Measurements from ENCODE around the gene TCHP. TPM values are rescaled to one million over a fixed set of nuclear protein-coding genes. Genes with fewer than 3 reads are reported as not detected.

The TCHP gene
- total and polyA plus RNA-seq, 2 of the 13 experiments (the other 11 are each of a cell fraction or from before 2014, with no cell fraction given) = 6.7 to 12.2 TPM

GRCh38 chr12:109863847-109864712 lies 36.0 kb upstream of the TCHP start (continued):
- TF ChIP-seq PBX2 (CRISPR knock-in tag; IDR thresholded peaks at IDR 0.05) (no peak), RAD51 (IDR thresholded peaks at IDR 0.05; ENCODE audit: borderline replicate concordance) (no peak), SUZ12 (IDR thresholded peaks at IDR 0.05; ENCODE audit: low read depth, low read length) (no peak), MYC (CRISPR knock-in tag; IDR thresholded peaks at IDR 0.05; ENCODE audit: borderline replicate concordance) (peak; percentile 50; the same call in 1 of the 2 replicates), MZF1 (CRISPR knock-in tag; IDR thresholded peaks at IDR 0.05; ENCODE audit: borderline replicate concordance) (no peak), KAT7 (CRISPR knock-in tag; IDR thresholded peaks at IDR 0.05; ENCODE audit: borderline replicate concordance) (peak; percentile 63; the same call in 1 of the 2 replicates), ZNF761 (CRISPR knock-in tag; conservative IDR thresholded peaks at IDR 0.05) (0 out of 2 replicates have a peak, but pooled peaks have one; percentile 28), RARA (CRISPR knock-in tag; IDR thresholded peaks at IDR 0.05) (peak; percentile 90), ARNT (IDR thresholded peaks at IDR 0.05) (no peak), TOE1 (CRISPR knock-in tag; IDR thresholded peaks at IDR 0.05) (no peak), ZFP91 (CRISPR knock-in tag; IDR thresholded peaks at IDR 0.05; ENCODE audit: borderline replicate concordance) (peak; percentile 92), DBP (CRISPR knock-in tag; IDR thresholded peaks at IDR 0.05; ENCODE audit: not compliant biosample characterization) (no peak), RFX1 (IDR thresholded peaks at IDR 0.05) (no peak), RNF2 (conservative IDR thresholded peaks at IDR 0.05; ENCODE audit: low read depth) (no peak), TFDP2 (CRISPR knock-in tag; IDR thresholded peaks at IDR 0.05) (peak; percentile 30; the same call in 1 of the 2 replicates), KDM3A (CRISPR knock-in tag; IDR thresholded peaks at IDR 0.05; ENCODE audit: low read depth) (peak; percentile 59; the same call in 1 of the 2 replicates), ZNF547 (CRISPR knock-in tag; IDR thresholded peaks at IDR 0.05) (peak; percentile 58; the same call in 1 of the 2 replicates), HNRNPUL1 (IDR thresholded peaks at IDR 0.05; ENCODE audit: low read depth, low read length) (no peak), THAP7 (CRISPR knock-in tag; IDR thresholded peaks at IDR 0.05) (no peak), ZNF431 (CRISPR knock-in tag; IDR thresholded peaks at IDR 0.05; ENCODE audit: borderline replicate concordance, low read depth) (0 out of 2 replicates have a peak, but pooled peaks have one; percentile 43), KDM1A (CRISPR knock-in tag; IDR thresholded peaks at IDR 0.05) (no peak; the same call in none of the 2 replicates), ZNF224 (CRISPR knock-in tag; IDR thresholded peaks at IDR 0.05) (no peak), STAG1 (CRISPR knock-in tag; IDR thresholded peaks at IDR 0.05) (no peak), ZNF570 (CRISPR knock-in tag; IDR thresholded peaks at IDR 0.05; ENCODE audit: borderline replicate concordance) (no peak)

Data from HepG2 (cell line).